Mesodermal cell (in vitro differentiated cells): Measurements from ENCODE around the gene ACKR1.

ENCODE experiments used
- H3K27ac ChIP-seq: 2 replicates; pipeline ENCODE4 v1.7.0; 2013; ENCODE audit warnings: mild to moderate bottlenecking, low read depth, low read length, moderate library complexity; ENCODE audit not compliant: severe bottlenecking
- H3K36me3 ChIP-seq: 2 replicates; pipeline ENCODE4 v1.7.1; 2013; ENCODE audit warnings: mild to moderate bottlenecking, low read length, moderate library complexity; ENCODE audit not compliant: control insufficient read depth, insufficient read depth
- H3K4me1 ChIP-seq: one replicate; pipeline ENCODE4 v1.7.1; 2013; ENCODE audit warnings: mild to moderate bottlenecking, low read length; ENCODE audit not compliant: insufficient read depth, control insufficient read depth, poor library complexity, severe bottlenecking
- H3K4me3 ChIP-seq: 2 replicates; pipeline ENCODE4 v1.7.0; 2013; ENCODE audit warnings: low read length, control low read depth, mild to moderate bottlenecking; ENCODE audit not compliant: insufficient read depth, poor library complexity, severe bottlenecking; ENCODE audit errors: extremely low read depth
- H3K9me3 ChIP-seq: 2 replicates; pipeline ENCODE4 v1.7.1; 2013; ENCODE audit warnings: mild to moderate bottlenecking, low read length, moderate library complexity; ENCODE audit not compliant: control insufficient read depth
- WGBS, 2 experiments: methylation state at CpG; one replicate each; pipeline ENCODE4 v1.1.5; 2013; ENCODE audit warnings: missing lambda C conversion rate in 2 of 2; ENCODE audit not compliant: insufficient coverage in 2 of 2; 5-methylcytosine and 5-hydroxymethylcytosine counted together

Gene ACKR1

GRCh38 chr1:159206110-159206509, 1.4 kb downstream of the ACKR1 start:
- no peaks in the 10 kb centered on the region for H3K36me3 ChIP-seq
- 94 to 100% methylated on average over 1 to 4 of the region's 4 CpGs for WGBS, 2 experiments
- H3K4me3 ChIP-seq, result no peak overlapping the region
- H3K4me1 ChIP-seq, result peaks cover 2% of the 10 kb centered on the region
- no peak overlapping the region for H3K27ac ChIP-seq
- no peaks in the 10 kb centered on the region for H3K9me3 ChIP-seq

- no peaks in the 10 kb centered on the region for H3K9me3 ChIP-seq
- H3K4me3 ChIP-seq, result no peak overlapping the region
- 82 to 93% methylated on average over 3 of the region's 5 CpGs for WGBS, 2 experiments
- H3K36me3 ChIP-seq, result no peaks in the 10 kb centered on the region
- H3K4me1 ChIP-seq, result peaks cover 2% of the 10 kb centered on the region
- H3K27ac ChIP-seq, result no peak overlapping the region
These were observed 2.4 kb downstream of the ACKR1 start for GRCh38 chr1:159207080-159207479.

GRCh38 chr1:159207774-159208173, 3.1 kb downstream of the ACKR1 start:
- H3K36me3 ChIP-seq, result no peaks in the 10 kb centered on the region
- H3K4me1 ChIP-seq, result peaks cover 2% of the 10 kb centered on the region
- no peak overlapping the region for H3K27ac ChIP-seq
- no peak overlapping the region for H3K4me3 ChIP-seq
- 61% methylated on average over 6 of the region's 8 CpGs; no CpG with 5 or more reads in 1 of the 2 experiments for WGBS, 2 experiments
- H3K9me3 ChIP-seq, result no peaks in the 10 kb centered on the region

GRCh38 chr1:159208175-159208825, 3.6 kb downstream of the ACKR1 start:
- Histone ChIP-seq H3K27ac (no peak overlapping the region), H3K36me3 (no peaks in the 10 kb centered on the region), H3K4me1 (peaks cover 2% of the 10 kb centered on the region), H3K4me3 (no peak overlapping the region), H3K9me3 (peaks cover 2% of the 10 kb centered on the region)
- whole genome bisulfite sequencing, 2 experiments, result 0 to 6% methylated on average over 1 to 2 of the region's 7 CpGs

GRCh38 chr1:159209061-159209460, 4.4 kb downstream of the ACKR1 start:
- 88 to 90% methylated on average over 5 to 7 of the region's 7 CpGs for WGBS, 2 experiments
- no peak overlapping the region for H3K27ac ChIP-seq
- peaks cover 2% of the 10 kb centered on the region for H3K4me1 ChIP-seq
- H3K9me3 ChIP-seq, result peaks cover 8% of the 10 kb centered on the region
- H3K36me3 ChIP-seq, result no peaks in the 10 kb centered on the region
- H3K4me3 ChIP-seq, result no peak overlapping the region

- Histone ChIP-seq H3K4me3 (no peak overlapping the region), H3K9me3 (peaks cover 8% of the 10 kb centered on the region), H3K36me3 (no peaks in the 10 kb centered on the region), H3K27ac (no peak overlapping the region), H3K4me1 (no peaks in the 10 kb centered on the region)
- 45 to 62% methylated on average over 8 to 9 of the region's 11 CpGs for WGBS, 2 experiments
These were observed 6.9 kb downstream of the ACKR1 start for GRCh38 chr1:159211331-159212136.

GRCh38 chr1:159212596-159212995, 7.9 kb downstream of the ACKR1 start:
- Histone ChIP-seq H3K9me3 (peaks cover 8% of the 10 kb centered on the region), H3K27ac (no peak overlapping the region), H3K4me1 (no peaks in the 10 kb centered on the region), H3K4me3 (no peak overlapping the region), H3K36me3 (no peaks in the 10 kb centered on the region)
- WGBS, 2 experiments, result 87 to 100% methylated on average over 2 of the region's 4 CpGs

GRCh38 chr1:159214149-159214760, 9.6 kb downstream of the ACKR1 start:
- no peaks in the 10 kb centered on the region for H3K36me3 ChIP-seq
- WGBS, 2 experiments, result 0% methylated on average over 2 of the region's 5 CpGs; no CpG with 5 or more reads in 1 of the 2 experiments
- H3K4me3 ChIP-seq, result no peak overlapping the region
- peaks cover 8% of the 10 kb centered on the region for H3K9me3 ChIP-seq
- no peaks in the 10 kb centered on the region for H3K4me1 ChIP-seq
- H3K27ac ChIP-seq, result no peak overlapping the region

- no peaks in the 10 kb centered on the region for H3K4me1 ChIP-seq
- no peak overlapping the region for H3K4me3 ChIP-seq
- H3K9me3 ChIP-seq, result no peaks in the 10 kb centered on the region
- 45 to 58% methylated on average over 9 to 13 of the region's 14 CpGs for WGBS, 2 experiments
- no peak overlapping the region for H3K27ac ChIP-seq
- H3K36me3 ChIP-seq, result no peaks in the 10 kb centered on the region
These were observed 14.3 kb downstream of the ACKR1 start for GRCh38 chr1:159218649-159219636.
